ENCODE measurements around the gene TMEM150B. TPM values are rescaled to one million over a fixed set of nuclear protein-coding genes. Genes with fewer than 3 reads are reported as not detected.
"Not testable (repeated sequence)": the region's sequence is repeated elsewhere in the genome, so short reads cannot be mapped to it uniquely, and the experiment has no call there.

TMEM150B gene
- total and polyA plus RNA-seq, 7 experiments from 2014 or later: 0.44 to 10.3 (median 0.71) TPM; not detected in 3

DNA sequence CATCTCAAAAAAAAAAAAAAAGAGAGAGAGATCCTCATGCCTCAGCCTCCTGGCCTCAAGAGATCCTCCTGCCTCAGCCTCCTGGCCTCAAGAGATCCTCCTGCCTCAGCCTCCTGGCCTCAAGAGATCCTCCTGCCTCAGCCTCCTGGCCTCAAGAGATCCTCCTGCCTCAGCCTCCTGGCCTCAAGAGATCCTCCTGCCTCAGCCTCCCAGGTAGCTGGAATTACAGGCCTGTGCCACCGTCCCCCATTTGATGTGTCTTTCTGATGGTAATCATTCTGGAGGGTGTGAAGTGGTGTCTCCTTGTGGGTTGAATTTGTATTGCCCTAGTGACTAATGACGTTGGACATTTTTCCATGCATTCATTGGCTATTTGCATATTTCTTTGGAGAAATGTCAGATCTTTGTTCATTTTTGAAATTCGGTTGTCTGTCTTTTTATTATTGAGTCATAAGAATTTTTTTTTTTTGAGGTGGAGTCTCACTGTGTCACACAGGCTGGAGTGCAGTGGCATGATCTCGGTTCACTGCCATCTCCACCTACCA lies 3.7 kb upstream of the TMEM150B start:
- ATAC-seq; H3K27me3 ChIP-seq (ENCODE audit: control insufficient read depth in 2 of 2, insufficient read depth in 2 of 2, low read length in 2 of 2); POLR2A ChIA-PET: not testable (repeated sequence)

DNA sequence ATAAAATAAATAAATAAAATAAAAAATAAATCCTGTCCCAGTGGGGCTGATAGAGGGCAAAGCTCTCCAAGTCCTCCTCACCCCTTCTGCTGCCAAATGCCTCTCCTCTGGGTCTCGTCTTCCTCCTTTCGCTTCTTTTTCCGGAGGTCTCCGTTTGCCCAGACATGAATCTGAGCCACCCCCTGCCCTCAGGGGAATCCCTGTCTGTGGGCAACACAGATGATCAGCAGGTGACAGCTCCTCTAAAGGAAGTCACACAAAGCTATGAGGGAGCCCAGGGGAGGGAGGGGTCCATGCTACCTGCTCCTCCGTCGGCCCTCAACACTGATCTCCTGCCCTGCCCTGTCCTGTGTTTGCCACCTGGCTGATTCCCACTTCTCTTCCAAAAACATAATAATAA lies 479 bp downstream of the TMEM150B start:
- DNase-seq: no peak
- Mint-ChIP-seq H3K4me3 (no peak overlapping the region), H3K27me3 (peaks cover 0 to 16% (median 4%) of the 10 kb centered on the region in 5 donors), H3K36me3 (peaks cover 0 to 3% (median 0%) of the 10 kb centered on the region in 5 donors), H3K9me3 (no peaks in the 10 kb centered on the region), H3K27ac (peak overlapping the region in 1 of 9 donors; percentile 21), H3K4me1 (peaks cover 0 to 14% (median 0%) of the 10 kb centered on the region in 7 donors)
- H3K27ac ChIP-seq (ENCODE audit: low read depth, low read length): no peak overlapping the region
- no peaks in the 10 kb centered on the region for H3K36me3 ChIP-seq (ENCODE audit: control insufficient read depth in 2 of 3, insufficient read depth in 3 of 3, low read length in 3 of 3)
- H3K9me3 ChIP-seq (ENCODE audit: control insufficient read depth in 2 of 3, low read length in 3 of 3): no peaks in the 10 kb centered on the region
- no peak overlapping the region for H3K4me3 ChIP-seq (ENCODE audit: low read length)
- no peaks in the 10 kb centered on the region for H3K27me3 ChIP-seq (ENCODE audit: control insufficient read depth in 2 of 2, insufficient read depth in 2 of 2, low read length in 2 of 2)
- ChIA-PET POLR2A (no interaction called here), CTCF (no interaction called here)
- no peak for ATAC-seq
- no peaks in the 10 kb centered on the region for H3K4me1 ChIP-seq (ENCODE audit: control insufficient read depth in 2 of 2, insufficient read depth in 2 of 2, low read length in 2 of 2)
- intact Hi-C loops (cut with micrococcal nuclease): no loop called here

More for the DNA sequence above, 3.7 kb upstream of the TMEM150B start:
- H3K4me3 Mint-ChIP-seq; intact Hi-C loops (cut with micrococcal nuclease); H3K4me3 ChIP-seq (ENCODE audit: low read length); DNase-seq; H3K36me3 Mint-ChIP-seq; H3K9me3 ChIP-seq (ENCODE audit: control insufficient read depth in 2 of 3, low read length in 3 of 3); H3K4me1 ChIP-seq (ENCODE audit: control insufficient read depth in 2 of 2, insufficient read depth in 2 of 2, low read length in 2 of 2); H3K27ac Mint-ChIP-seq; H3K27ac ChIP-seq (ENCODE audit: low read depth, low read length); H3K9me3 Mint-ChIP-seq; H3K4me1 Mint-ChIP-seq; CTCF ChIA-PET; H3K36me3 ChIP-seq (ENCODE audit: control insufficient read depth in 2 of 3, insufficient read depth in 3 of 3, low read length in 3 of 3): not testable (repeated sequence)
- H3K27me3 Mint-ChIP-seq: peaks cover 0 to 14% (median 7%) of the 10 kb centered on the region in 5 donors

DNA sequence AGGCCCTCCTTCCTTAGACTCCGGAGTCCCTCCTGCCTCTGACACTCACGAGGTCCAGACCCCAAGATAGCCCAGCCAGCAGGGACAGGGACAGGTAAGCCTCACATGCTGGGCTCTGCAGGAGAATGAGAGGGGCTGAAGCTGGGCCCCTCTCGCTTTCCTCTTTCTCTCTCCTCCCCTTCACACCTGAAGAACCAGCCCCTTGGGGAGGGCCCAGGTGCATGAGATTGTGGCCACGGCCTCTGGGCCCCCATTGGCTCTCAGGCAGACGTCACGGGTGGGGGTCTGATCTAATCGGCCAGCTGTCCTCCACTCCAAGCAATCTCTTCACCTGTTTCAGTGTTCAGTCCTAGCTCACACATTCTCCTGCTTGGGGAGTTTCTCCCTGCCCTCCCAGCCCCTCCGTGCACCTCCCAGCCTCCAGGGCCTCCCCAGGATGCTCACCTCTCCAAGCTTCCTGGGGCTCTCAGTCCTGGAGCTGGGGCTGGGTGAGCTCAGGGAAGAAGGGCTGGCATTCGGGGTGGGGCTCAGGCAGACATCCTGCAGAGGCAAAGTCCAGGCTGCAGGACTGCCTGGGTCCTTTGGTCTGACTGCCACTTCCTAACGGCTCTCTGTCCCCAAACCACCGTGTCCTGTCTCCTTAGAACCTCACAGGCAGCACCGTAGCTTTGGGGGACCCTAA lies 2.8 kb downstream of the TMEM150B start:
- no peak overlapping the region for H3K4me3 ChIP-seq (ENCODE audit: low read length)
- no peak overlapping the region for H3K4me3 Mint-ChIP-seq
- H3K4me1 ChIP-seq (ENCODE audit: control insufficient read depth in 2 of 2, insufficient read depth in 2 of 2, low read length in 2 of 2): no peaks in the 10 kb centered on the region
- no peak overlapping the region for H3K27ac Mint-ChIP-seq
- ATAC-seq (no peak), DNase-seq (no peak)
- intact Hi-C loops (cut with micrococcal nuclease): no loop called here
- H3K36me3 Mint-ChIP-seq: no peaks in the 10 kb centered on the region
- H3K27me3 ChIP-seq (ENCODE audit: control insufficient read depth in 2 of 2, insufficient read depth in 2 of 2, low read length in 2 of 2): no peaks in the 10 kb centered on the region
- no peaks in the 10 kb centered on the region for H3K9me3 ChIP-seq (ENCODE audit: control insufficient read depth in 2 of 3, low read length in 3 of 3)
- H3K9me3 Mint-ChIP-seq: no peaks in the 10 kb centered on the region
- POLR2A ChIA-PET: no interaction called here
- CTCF ChIA-PET: no interaction called here
- H3K27me3 Mint-ChIP-seq: peaks cover 0 to 13% (median 0%) of the 10 kb centered on the region in 5 donors
- H3K4me1 Mint-ChIP-seq: peaks cover 0 to 12% (median 0%) of the 10 kb centered on the region in 7 donors
- no peak overlapping the region for H3K27ac ChIP-seq (ENCODE audit: low read depth, low read length)
- H3K36me3 ChIP-seq (ENCODE audit: control insufficient read depth in 2 of 3, insufficient read depth in 3 of 3, low read length in 3 of 3): no peaks in the 10 kb centered on the region

DNA sequence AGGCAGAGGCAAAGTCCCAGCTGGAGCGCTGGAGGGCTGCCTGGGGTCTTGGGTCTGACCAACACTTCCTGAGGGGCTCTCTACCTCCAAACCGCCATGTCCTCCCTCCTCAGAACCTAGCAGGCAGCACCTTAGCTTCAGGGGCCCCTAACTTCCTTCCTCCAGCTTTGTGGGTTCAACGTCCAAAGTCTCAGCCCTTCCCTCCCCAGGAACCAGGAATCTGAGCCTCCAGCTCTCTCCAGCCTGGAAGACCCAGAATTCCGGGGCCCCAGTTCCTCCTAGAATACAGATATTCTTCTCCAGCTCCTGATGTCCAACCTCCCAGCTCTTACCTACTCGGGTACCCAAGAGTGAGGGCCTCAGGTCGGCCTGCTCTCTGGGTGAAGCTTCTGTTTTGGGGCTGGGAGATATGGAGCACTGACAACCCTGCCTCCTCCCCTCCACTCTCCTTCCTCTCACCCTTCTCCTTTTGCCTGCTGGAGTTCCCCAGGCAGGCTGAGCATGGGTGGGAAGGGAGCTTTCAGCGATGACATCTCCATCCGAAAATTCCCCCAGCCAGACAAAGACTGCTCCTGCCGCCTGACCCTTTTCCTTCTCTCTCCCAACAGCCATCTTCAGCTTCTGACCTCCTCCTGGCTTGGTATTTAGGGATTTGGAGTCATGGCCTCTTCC lies 3.5 kb downstream of the TMEM150B start:
- H3K4me3 Mint-ChIP-seq: no peak overlapping the region
- H3K4me1 Mint-ChIP-seq: peaks cover 0 to 12% (median 0%) of the 10 kb centered on the region in 7 donors
- H3K27ac Mint-ChIP-seq: peak overlapping the region in 1 of 9 donors; percentile 20
- POLR2A ChIA-PET: interaction anchor here (0.6 to 0.8 kb wide), 3 partner anchors 15 to 276 kb away, joined by 3 to 4 read pairs (median 4); no protein-coding TSS in a partner anchor
- H3K36me3 ChIP-seq (ENCODE audit: control insufficient read depth in 2 of 3, insufficient read depth in 3 of 3, low read length in 3 of 3): no peaks in the 10 kb centered on the region
- no peaks in the 10 kb centered on the region for H3K27me3 ChIP-seq (ENCODE audit: control insufficient read depth in 2 of 2, insufficient read depth in 2 of 2, low read length in 2 of 2)
- H3K27ac ChIP-seq (ENCODE audit: low read depth, low read length): no peak overlapping the region
- intact Hi-C loops (cut with micrococcal nuclease): no loop called here
- H3K9me3 ChIP-seq (ENCODE audit: control insufficient read depth in 2 of 3, low read length in 3 of 3): no peaks in the 10 kb centered on the region
- H3K9me3 Mint-ChIP-seq: no peaks in the 10 kb centered on the region
- CTCF ChIA-PET: no interaction called here
- ATAC-seq: no peak
- H3K36me3 Mint-ChIP-seq: no peaks in the 10 kb centered on the region
- H3K4me1 ChIP-seq (ENCODE audit: control insufficient read depth in 2 of 2, insufficient read depth in 2 of 2, low read length in 2 of 2): no peaks in the 10 kb centered on the region
- no peak overlapping the region for H3K4me3 ChIP-seq (ENCODE audit: low read length)
- no peak for DNase-seq
- H3K27me3 Mint-ChIP-seq: peaks cover 0 to 13% (median 0%) of the 10 kb centered on the region in 5 donors

DNA sequence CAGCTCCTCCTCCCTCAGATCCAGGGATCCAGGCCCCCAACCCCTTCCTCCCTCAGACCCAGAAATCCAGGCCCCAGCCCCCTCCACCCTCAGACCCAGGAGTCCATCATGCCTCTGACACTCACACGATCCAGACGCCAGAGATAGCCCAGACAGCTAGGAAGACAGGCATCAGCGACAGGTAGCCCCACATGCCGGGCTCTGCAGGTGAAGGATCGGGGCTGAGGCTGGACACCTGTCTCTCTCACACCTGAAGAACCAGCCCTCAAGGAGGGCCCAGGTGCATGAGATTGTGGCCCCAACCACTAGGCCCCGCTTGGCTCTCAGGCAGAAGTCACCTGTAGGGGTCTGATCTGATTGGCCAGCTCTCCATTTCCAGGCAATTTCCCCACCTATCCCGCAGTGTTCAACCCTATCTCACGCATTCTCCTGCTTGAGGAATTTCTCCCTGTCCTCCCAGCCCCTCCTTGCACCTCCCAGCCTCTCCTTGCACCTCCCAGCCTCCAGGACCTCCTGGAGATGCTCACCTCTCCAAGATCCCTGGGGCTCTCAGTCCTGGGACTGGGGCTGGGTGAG lies 4.2 kb downstream of the TMEM150B start:
- peaks cover 0 to 13% (median 0%) of the 10 kb centered on the region in 5 donors for H3K27me3 Mint-ChIP-seq
- no peak overlapping the region for H3K27ac Mint-ChIP-seq
- Histone ChIP-seq H3K4me3 (ENCODE audit: low read length) (no peak overlapping the region), H3K4me1 (ENCODE audit: control insufficient read depth in 2 of 2, insufficient read depth in 2 of 2, low read length in 2 of 2) (no peaks in the 10 kb centered on the region), H3K9me3 (ENCODE audit: control insufficient read depth in 2 of 3, low read length in 3 of 3) (no peaks in the 10 kb centered on the region), H3K36me3 (ENCODE audit: control insufficient read depth in 2 of 3, insufficient read depth in 3 of 3, low read length in 3 of 3) (no peaks in the 10 kb centered on the region), H3K27ac (ENCODE audit: low read depth, low read length) (no peak overlapping the region), H3K27me3 (ENCODE audit: control insufficient read depth in 2 of 2, insufficient read depth in 2 of 2, low read length in 2 of 2) (no peaks in the 10 kb centered on the region)
- no peak for DNase-seq
- ChIA-PET CTCF (no interaction called here), POLR2A (interaction anchor here (0.6 to 0.8 kb wide), 3 partner anchors 16 to 275 kb away, joined by 3 to 4 read pairs (median 4); no protein-coding TSS in a partner anchor)
- H3K4me1 Mint-ChIP-seq: peaks cover 0 to 12% (median 0%) of the 10 kb centered on the region in 7 donors
- no peak for ATAC-seq
- H3K4me3 Mint-ChIP-seq: no peak overlapping the region
- no peaks in the 10 kb centered on the region for H3K9me3 Mint-ChIP-seq
- intact Hi-C loops (cut with micrococcal nuclease): no loop called here
- no peaks in the 10 kb centered on the region for H3K36me3 Mint-ChIP-seq

DNA sequence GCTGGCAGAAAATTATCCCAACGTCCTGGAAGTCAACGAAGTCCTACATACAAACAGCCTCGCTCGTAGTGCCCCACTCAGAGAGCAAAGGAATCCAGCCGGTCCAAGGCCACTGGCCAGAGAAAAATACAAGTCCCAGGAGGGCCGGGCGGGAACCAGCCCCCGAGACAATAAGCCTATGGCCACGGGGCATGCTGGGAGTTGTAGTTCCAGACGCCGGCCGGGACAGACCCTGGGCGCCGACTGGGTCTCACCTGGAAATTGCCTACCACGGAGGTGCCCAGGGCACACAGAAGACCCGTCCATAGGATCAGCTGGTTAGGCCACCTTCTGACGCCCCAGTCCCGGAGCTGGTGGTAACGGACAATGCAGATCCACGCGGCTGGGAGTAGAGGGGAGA lies 5.4 kb downstream of the TMEM150B start:
- Mint-ChIP-seq H3K36me3 (no peaks in the 10 kb centered on the region), H3K9me3 (no peaks in the 10 kb centered on the region), H3K4me3 (no peak overlapping the region), H3K27me3 (peaks cover 0 to 13% (median 0%) of the 10 kb centered on the region in 5 donors), H3K27ac (no peak overlapping the region), H3K4me1 (peaks cover 0 to 8% (median 0%) of the 10 kb centered on the region in 7 donors)
- CTCF ChIA-PET: interaction anchor here (0.5 kb wide), 1 partner anchor 1516 kb away, joined by 3 read pairs; no protein-coding TSS in a partner anchor
- Histone ChIP-seq H3K9me3 (ENCODE audit: control insufficient read depth in 2 of 3, low read length in 3 of 3) (no peaks in the 10 kb centered on the region), H3K36me3 (ENCODE audit: control insufficient read depth in 2 of 3, insufficient read depth in 3 of 3, low read length in 3 of 3) (no peaks in the 10 kb centered on the region), H3K27ac (ENCODE audit: low read depth, low read length) (no peak overlapping the region), H3K4me1 (ENCODE audit: control insufficient read depth in 2 of 2, insufficient read depth in 2 of 2, low read length in 2 of 2) (no peaks in the 10 kb centered on the region), H3K4me3 (ENCODE audit: low read length) (no peak overlapping the region), H3K27me3 (ENCODE audit: control insufficient read depth in 2 of 2, insufficient read depth in 2 of 2, low read length in 2 of 2) (no peaks in the 10 kb centered on the region)
- DNase-seq: no peak
- intact Hi-C loops (cut with micrococcal nuclease): no loop called here
- POLR2A ChIA-PET: no interaction called here
- ATAC-seq: no peak

All from naive thymus-derived CD4-positive, alpha-beta T cell (primary cell).